ENCODE data around the gene ZNF564.
"Not testable (repeated sequence)": the region's sequence is repeated elsewhere in the genome, so short reads cannot be mapped to it uniquely, and the experiment has no call there.

Gene ZNF564

GRCh38 chr19:12496480-12496879, 54.8 kb downstream of the ZNF564 start:
- DNase-seq (ENCODE audit: low spot score): no peak

GRCh38 chr19:12495002-12495802, 56.1 kb downstream of the ZNF564 start:
- DNase-seq (ENCODE audit: low spot score): peak; percentile 94

- no peak for DNase-seq (ENCODE audit: low spot score)
Measured at GRCh38 chr19:12494260-12494860, 56.9 kb downstream of the ZNF564 start.

DNA sequence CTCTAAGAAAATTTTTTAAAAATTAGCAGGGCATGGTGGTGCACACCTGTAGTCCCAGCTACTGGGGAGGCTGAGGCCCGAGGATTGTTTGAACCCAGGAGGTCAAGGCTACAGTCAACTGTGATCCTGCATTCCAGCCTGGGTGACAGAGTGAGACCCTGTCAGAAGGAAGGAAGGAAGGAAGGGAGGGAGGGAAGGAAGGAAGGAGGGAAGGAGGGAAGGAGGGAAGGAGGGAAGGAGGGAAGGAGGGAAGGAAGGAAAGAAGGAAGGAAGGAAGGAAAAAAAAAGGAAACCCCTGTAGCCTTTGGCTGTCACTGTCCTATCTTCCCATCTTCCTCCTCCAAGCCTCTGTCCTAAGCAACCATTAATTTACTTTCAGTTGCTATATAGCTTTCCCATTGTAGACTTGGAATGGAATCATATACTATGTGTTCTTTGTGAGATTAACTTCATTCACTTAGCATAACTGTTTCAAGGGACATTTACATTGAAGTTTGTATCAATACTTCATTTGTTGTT, 65.0 kb downstream of the ZNF564 start:
- DNase-seq (ENCODE audit: low spot score): not testable (repeated sequence)

DNA sequence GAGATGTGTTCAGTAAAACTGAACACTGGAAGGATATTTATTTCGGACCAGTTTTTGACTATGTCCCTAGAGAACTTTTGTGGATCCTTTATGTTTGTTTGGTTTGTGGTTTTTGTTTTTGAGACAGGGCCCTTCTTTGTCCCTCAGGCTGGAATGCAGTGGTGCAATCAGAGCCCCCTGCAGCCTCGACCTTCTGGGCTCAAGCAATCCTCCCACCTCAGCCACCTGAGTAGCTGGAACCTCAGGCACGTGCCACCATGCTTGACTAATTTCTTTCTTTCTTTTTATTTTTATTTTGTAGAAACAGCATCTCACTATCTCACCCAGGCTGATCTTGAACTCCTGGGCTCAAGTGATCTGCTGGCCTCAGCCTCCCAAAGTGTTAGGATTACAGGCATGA, 65.7 kb downstream of the ZNF564 start:
- no peak for DNase-seq (ENCODE audit: low spot score)

DNA sequence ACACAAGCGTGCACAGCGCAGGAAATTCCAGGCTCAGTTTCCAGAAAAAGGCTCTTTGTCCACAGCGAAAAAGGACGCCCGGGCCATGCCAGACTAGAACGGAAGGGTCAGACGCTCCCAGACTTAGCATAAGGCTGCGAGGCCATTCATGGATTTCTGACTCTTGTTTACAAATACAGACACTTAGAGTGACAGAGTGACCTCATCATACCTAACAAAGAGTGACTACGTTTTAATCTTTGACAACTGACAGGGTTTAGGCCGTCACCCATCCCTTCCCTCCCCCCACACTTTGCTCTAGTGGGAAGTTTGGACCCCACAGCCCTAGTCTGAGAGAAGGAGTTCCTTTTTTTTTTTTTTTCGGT, 66.2 kb downstream of the ZNF564 start:
- DNase-seq (ENCODE audit: low spot score): peak; percentile 22

- DNase-seq (ENCODE audit: low spot score): peak; percentile 92
Measured at GRCh38 chr19:12484371-12485051, 66.8 kb downstream of the ZNF564 start, which contains the start of gene ZNF709. ZNF709 (minus strand) TSS chr19:12484816; CDS start chr19:12484657, 159 bp downstream.

- no peak for DNase-seq (ENCODE audit: low spot score)
Measured at GRCh38 chr19:12484011-12484370, 67.3 kb downstream of the ZNF564 start.

DNA sequence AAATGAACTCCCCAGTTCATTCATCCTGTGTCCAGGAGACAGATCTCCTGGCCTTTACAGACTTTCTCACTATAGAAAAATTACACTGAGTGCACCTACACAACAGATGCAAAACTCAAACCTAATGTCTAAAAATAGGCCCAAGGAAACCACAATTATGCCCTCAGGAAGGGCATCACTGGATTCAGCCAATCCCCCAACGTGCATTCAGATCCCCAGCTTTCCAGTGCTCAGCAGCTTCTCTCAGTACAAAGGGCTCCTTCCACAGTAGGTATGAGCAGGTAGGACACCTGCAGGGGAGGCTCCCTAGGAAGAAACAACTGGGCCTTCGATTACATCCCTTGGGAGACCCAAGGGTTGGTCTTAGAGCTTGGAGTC, 68.8 kb downstream of the ZNF564 start:
- no peak for DNase-seq (ENCODE audit: low spot score)

GRCh38 chr19:12481781-12482508, 69.3 kb downstream of the ZNF564 start:
- no peak for DNase-seq (ENCODE audit: low spot score)

DNA sequence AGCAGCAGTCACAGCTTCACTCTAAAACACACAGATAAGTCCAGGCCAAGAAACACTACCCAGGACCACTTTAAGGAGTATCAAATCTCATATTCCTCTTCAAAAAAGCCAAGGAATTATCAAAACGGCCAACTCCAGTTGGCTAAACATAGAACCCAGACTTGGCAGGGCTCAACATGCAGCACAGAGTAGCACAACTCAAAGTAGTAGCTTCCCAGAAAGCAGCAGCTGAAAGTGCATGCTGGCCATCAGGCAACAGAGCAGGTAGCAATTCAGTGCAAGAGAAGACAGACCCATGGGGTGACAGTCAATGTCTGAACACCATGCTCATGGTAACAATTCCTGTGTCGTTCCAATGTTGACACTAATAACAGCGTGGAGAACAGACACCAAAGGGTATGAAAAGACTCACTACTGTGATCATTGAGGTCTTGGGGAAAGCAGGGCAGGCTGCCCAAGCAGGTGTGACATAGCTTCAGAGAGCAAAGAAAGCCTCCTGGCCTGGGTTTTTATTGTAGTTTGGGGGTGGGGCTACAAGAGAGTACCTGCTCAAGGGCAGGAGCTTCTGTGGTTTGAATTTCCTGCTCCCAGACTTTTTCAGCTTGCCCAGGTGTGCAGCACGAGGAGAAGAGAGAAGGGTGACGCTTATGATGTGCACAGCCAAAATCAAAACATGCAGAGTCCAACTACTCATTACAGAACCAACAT, 72.9 kb downstream of the ZNF564 start:
- no peak for DNase-seq (ENCODE audit: low spot score)

Data from CD4-positive, alpha-beta T cell treated with Interleukin-2 at 100 ng/mL for 4 hours (primary cell).